Thoracic aorta (tissue), 2 donors: ENCODE measurements around the gene UNC5B. TPM values are rescaled to one million over a fixed set of nuclear protein-coding genes. Genes with fewer than 3 reads are reported as not detected.

Experiments
- ATAC-seq: fragments of 150-250 bp; one replicate; pipeline ENCODE4 v1.8.0; 2017; ENCODE audit warnings: low read depth; ENCODE audit not compliant: insufficient number of reproducible peaks, low FRiP score
- DNase-seq: peaks from one replicate; pipeline ENCODE4 v3.0.0-alpha.2; 2020; ENCODE audit warnings: low spot score
- H3K27ac ChIP-seq, 2 donors: fragments of 200-600 bp; sonication (generic); 1 replicate in 1 of 2; 2 replicates in 1 of 2; pipeline ENCODE4 v1.5.1; 2016; ENCODE audit warnings: mild to moderate bottlenecking in 2 of 2, moderate library complexity in 2 of 2
- H3K27me3 ChIP-seq: fragments of 200-600 bp; sonication (generic); replicated peaks from 2 replicates; pipeline ENCODE4 v1.6.0; 2016; ENCODE audit warnings: mild to moderate bottlenecking; ENCODE audit not compliant: insufficient read depth
- H3K36me3 ChIP-seq: fragments of 200-600 bp; sonication (generic); one replicate; pipeline ENCODE4 v1.5.1; 2016
- H3K4me1 ChIP-seq, 2 donors: fragments of 200-600 bp; sonication (generic); 1 replicate in 1 of 2; 2 replicates in 1 of 2; pipeline versions ENCODE4 v1.5.1 to v1.6.0; 2016; ENCODE audit warnings: low read depth in 2 of 2, mild to moderate bottlenecking in 1 of 2; ENCODE audit not compliant: control insufficient read depth in 1 of 2
- H3K4me3 ChIP-seq: fragments of 200-600 bp; sonication (generic); 2 replicates; pipeline ENCODE4 v1.5.1; 2016; ENCODE audit warnings: mild to moderate bottlenecking
- H3K9me3 ChIP-seq: fragments of 200-600 bp; sonication (generic); 2 replicates; pipeline ENCODE4 v1.5.1; 2016
- CTCF ChIP-seq: fragments of 200-600 bp; sonication (generic); IDR thresholded peaks from one replicate; pipeline ENCODE4 v1.5.1; 2019; ENCODE audit warnings: antibody characterized with exemption
- total RNA-seq, 2 donors: library from RNA; depleted of rRNA; stranded (reverse); fragments of >200 nt; gene quantifications; one replicate each; pipeline versions ENCODE4 v1.1.0 to v1.2.3, GENCODE V29; 2016

UNC5B gene
- total RNA-seq, 2 donors from 2014 or later, result 18.3 to 24.2 TPM

- peaks cover 7 to 19% of the 10 kb centered on the region in 2 donors for H3K4me1 ChIP-seq
- no peak for TF ChIP-seq CTCF
- H3K27ac ChIP-seq, result no peak overlapping the region
- no peak overlapping the region for H3K4me3 ChIP-seq
- no peaks in the 10 kb centered on the region for H3K9me3 ChIP-seq
- no peak for DNase-seq
- no peak for ATAC-seq
- H3K36me3 ChIP-seq, result no peaks in the 10 kb centered on the region
- H3K27me3 ChIP-seq, result no peaks in the 10 kb centered on the region
These were observed 49.7 kb downstream of the UNC5B start for GRCh38 chr10:71262027-71262426.

GRCh38 chr10:71262817-71263216, 50.4 kb downstream of the UNC5B start:
- peaks cover 7 to 19% of the 10 kb centered on the region in 2 donors for H3K4me1 ChIP-seq
- ATAC-seq, result no peak
- H3K27me3 ChIP-seq, result no peaks in the 10 kb centered on the region
- H3K27ac ChIP-seq, result no peak overlapping the region
- H3K36me3 ChIP-seq, result no peaks in the 10 kb centered on the region
- H3K4me3 ChIP-seq, result no peak overlapping the region
- no peaks in the 10 kb centered on the region for H3K9me3 ChIP-seq
- no peak for TF ChIP-seq CTCF
- DNase-seq, result no peak

- Histone ChIP-seq H3K36me3 (no peaks in the 10 kb centered on the region), H3K27me3 (no peaks in the 10 kb centered on the region), H3K9me3 (no peaks in the 10 kb centered on the region), H3K27ac (no peak overlapping the region), H3K4me1 (peaks cover 7 to 19% of the 10 kb centered on the region in 2 donors), H3K4me3 (no peak overlapping the region)
- no peak for TF ChIP-seq CTCF
- ATAC-seq, result no peak
- no peak for DNase-seq
These were observed 51.0 kb downstream of the UNC5B start for GRCh38 chr10:71263376-71263775.

GRCh38 chr10:71264345-71265200, 52.2 kb downstream of the UNC5B start:
- no peaks in the 10 kb centered on the region for H3K36me3 ChIP-seq
- no peak overlapping the region for H3K27ac ChIP-seq
- DNase-seq (no peak), ATAC-seq (no peak)
- peaks cover 7 to 26% of the 10 kb centered on the region in 2 donors for H3K4me1 ChIP-seq
- H3K27me3 ChIP-seq, result no peaks in the 10 kb centered on the region
- H3K9me3 ChIP-seq, result no peaks in the 10 kb centered on the region
- no peak overlapping the region for H3K4me3 ChIP-seq
- no peak for TF ChIP-seq CTCF

GRCh38 chr10:71265201-71265575, 52.8 kb downstream of the UNC5B start:
- Histone ChIP-seq H3K9me3 (no peaks in the 10 kb centered on the region), H3K27me3 (no peaks in the 10 kb centered on the region), H3K36me3 (no peaks in the 10 kb centered on the region), H3K4me3 (no peak overlapping the region), H3K4me1 (peaks cover 3 to 24% of the 10 kb centered on the region in 2 donors), H3K27ac (no peak overlapping the region)
- no peak for ATAC-seq
- DNase-seq, result no peak
- TF ChIP-seq CTCF, result no peak
